ENCODE data around the gene HPSE2. TPM values are rescaled to one million over a fixed set of nuclear protein-coding genes. Genes with fewer than 3 reads are reported as not detected.
"Not testable (repeated sequence)": the region's sequence is repeated elsewhere in the genome, so short reads cannot be mapped to it uniquely, and the experiment has no call there.

The HPSE2 gene
- total RNA-seq, 1 donor from 2014 or later, result not detected

DNA sequence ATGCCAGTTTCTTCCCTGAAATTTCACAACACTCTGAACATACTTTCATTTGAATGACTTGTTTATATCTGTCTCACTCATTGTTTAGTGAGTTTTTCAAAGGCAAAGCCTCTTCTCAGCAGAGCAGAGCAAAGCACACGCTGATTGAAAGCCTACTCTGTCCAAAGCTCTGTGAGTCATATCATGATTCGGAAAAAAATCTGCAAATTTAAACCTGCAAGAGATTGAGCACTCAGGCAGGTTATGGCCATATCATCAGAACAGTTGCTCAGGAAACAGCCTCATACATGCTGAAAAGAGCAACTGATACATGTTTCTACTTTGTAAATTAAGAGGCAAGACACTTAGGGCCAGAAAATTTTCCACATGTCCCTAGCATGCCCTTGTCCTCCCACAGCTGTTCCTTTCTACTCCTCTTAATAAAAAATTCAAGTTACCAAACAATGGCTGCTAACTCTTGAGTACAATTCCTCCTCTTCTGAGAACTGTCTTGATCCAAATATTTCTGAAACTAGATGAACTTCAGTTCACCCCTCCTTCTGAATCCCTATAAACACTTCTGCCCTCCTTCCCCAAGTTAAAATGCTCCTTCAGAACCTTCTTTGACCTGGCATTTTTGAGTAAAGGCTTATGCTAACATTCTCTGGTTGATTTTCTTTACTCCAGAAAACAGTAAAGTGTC is 648.4 kb downstream of the HPSE2 start:
- DNase-seq (ENCODE audit: low spot score in 2 of 2) (peak in 1 of 2 donors; percentile 2), FAIRE-seq (no peak)

DNA sequence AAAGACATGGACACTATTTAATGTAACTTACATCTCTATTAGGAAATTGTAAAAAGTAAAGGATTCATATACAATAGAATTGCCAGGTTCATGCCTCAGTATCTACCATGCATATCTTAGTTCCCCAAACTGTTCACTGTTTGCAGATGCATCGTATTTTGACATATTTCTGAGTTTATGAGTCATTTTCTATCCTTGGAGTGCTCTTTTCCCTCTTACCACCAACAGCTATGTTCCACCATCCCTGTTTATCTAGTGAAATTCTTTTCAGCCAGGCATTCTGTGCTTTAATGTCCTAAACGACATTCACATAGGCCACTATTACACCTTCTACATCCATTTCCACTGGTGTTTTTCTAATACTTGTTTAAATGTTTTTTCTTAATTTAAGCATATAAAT is 649.6 kb downstream of the HPSE2 start:
- FAIRE-seq, result no peak

DNA sequence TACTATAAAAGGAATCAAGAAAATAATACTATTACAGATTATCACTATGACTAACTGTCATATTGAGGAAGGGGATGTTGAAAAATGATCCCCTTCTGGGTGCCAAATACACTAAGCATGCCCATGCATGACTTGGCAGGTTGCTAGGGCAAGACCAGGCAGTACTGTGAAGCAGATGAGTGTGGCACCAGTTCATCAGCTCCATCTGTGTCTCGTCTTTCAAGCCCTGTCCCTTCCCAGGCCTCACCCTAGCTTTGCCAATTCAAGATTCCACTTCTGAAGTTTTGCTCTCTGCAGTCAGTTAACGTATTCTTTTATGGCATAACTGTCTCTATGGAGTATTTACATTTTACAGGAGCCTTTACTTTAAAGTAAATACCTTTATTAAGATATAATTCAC is 653.3 kb downstream of the HPSE2 start:
- DNase-seq (ENCODE audit: low spot score in 2 of 2) (no peak), FAIRE-seq (no peak)

More for the DNA sequence above, 649.6 kb downstream of the HPSE2 start:
- DNase-seq (ENCODE audit: low spot score in 2 of 2), result no peak

DNA sequence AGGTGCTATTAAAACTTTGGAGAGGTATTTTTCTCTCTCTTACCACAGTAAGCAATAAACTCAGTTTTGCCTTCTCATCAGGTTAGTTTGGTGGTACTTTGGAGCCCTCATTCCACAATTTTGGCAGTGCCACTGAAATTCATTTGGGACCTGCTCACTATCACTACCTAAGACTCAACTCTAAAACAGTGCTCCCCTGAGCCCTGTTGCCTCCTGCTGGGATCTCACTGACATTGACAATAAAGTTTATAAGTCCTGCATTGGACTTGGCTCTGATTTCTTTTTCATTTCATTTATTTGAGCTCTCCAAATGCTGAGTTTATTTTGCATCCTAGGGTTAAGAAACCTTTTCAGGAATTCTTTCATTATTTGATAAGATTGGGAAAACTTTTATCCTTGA is 658.1 kb downstream of the HPSE2 start:
- no peak for FAIRE-seq
- DNase-seq (ENCODE audit: low spot score in 2 of 2), result no peak

DNA sequence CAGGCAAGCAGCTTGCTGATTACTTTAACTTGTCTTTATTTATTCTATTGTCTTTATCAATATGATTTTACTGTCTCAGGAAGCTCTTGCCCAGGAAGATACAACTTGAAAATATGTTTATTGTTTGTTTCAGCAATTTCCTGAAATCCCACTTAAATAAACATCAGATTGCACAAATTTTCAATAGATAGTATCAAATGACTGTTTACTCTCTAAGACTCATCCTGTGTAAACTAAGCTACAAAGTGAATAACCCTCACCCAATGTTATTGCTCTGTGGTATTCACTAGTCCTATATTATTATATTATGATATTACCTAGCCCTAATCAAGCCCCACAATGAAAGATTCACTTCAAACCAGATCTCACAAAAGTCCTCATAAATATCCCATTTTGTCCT is 658.5 kb downstream of the HPSE2 start:
- FAIRE-seq, result no peak
- no peak for DNase-seq (ENCODE audit: low spot score in 2 of 2)

DNA sequence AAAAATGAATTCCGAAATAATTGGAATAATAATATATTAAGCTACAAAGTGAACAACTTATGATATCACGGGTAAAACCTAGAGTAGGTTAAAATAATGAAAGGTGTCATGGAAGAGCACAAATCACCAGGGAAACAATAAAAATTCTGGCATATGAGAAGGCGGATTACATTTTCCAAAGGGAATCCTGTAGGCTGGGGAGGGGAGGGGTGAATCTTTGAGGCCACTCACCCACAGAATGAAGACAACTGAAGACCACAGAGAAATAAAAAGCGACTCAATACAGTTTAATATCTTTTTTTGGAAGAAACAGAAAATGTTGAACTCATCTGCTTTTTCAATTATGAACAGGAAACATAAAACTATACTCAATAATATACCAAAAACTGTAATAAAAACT is 659.6 kb downstream of the HPSE2 start:
- DNase-seq (ENCODE audit: low spot score in 2 of 2) (no peak), FAIRE-seq (no peak)

DNA sequence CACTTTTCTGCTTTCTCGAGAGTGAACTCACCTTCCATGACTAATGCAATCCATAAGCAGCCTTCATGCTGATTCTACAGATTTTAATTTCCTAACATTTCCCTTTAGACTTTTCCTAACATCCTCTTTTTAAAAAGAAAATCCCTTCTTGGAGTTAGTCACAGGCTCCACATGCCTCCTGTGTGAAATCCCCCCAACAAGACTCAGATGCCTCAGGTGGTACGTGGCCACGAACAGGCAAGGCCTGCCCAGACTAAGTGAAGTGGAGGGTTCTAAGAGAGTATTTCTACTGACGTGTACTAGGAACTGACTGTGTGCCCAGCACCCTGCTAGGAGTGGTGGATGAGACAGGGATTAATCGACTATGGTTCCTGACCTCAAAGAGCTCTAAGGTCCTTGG is 663.1 kb downstream of the HPSE2 start:
- DNase-seq (ENCODE audit: low spot score in 2 of 2) (no peak), FAIRE-seq (no peak)

DNA sequence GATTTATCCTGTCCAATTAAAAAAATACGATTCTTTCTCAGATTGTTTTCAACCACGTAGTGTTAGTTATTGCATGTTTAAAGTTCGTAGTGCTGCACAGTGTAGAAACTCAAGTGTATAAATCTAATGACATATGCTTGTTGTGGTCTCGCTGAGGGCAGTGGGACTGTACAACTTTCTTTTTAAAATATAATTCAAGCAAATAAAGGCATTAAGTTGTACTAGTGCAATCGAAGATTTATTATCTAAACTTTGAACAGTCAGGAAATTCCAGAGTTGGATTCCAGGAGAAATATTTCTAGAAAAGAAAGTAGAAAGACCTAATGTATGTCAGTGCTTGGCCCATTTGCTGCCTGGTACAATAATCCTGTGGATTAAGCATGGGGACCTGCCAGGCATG is 664.8 kb downstream of the HPSE2 start:
- FAIRE-seq (no peak), DNase-seq (ENCODE audit: low spot score in 2 of 2) (no peak)

DNA sequence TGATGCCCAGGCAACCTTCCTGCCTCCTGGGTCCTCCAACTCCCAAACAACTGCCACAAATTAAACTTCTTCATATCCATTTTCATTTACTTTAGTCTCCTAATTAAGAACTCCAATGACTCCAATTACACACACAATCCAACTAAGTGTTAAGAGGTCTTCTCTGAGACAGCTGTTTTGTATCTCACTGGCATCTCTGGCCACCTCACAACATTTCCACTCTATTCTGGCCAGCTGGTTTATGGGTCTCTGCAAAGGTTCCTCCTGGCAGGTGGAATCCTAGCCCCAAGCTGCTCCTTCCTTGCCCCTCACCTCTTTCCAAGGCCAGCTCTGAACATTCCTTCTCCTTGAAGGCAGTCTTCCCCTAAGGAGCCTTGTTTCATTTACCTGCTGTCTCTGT is 665.8 kb downstream of the HPSE2 start:
- FAIRE-seq (no peak), DNase-seq (ENCODE audit: low spot score in 2 of 2) (no peak)

DNA sequence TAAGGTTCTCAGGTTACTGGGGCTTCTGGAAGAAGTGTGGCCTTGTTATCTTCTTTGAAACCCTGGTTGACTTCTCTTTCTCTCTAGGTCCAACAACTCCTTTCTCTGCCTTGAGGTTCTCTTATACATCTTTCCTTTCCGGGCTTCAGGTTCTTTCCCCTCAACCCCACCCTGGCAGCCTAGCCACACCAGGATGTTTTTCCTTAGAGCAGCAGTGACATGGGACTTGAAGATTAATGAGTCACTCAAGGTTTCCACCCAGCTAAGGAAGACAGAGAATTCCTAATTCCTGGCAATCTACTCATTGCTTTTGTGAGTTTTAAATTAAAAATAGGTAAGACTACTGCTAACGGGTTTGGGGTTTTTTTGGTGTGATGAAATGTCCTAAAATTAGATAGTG is 667.1 kb downstream of the HPSE2 start:
- DNase-seq (ENCODE audit: low spot score in 2 of 2), result no peak
- no peak for FAIRE-seq

DNA sequence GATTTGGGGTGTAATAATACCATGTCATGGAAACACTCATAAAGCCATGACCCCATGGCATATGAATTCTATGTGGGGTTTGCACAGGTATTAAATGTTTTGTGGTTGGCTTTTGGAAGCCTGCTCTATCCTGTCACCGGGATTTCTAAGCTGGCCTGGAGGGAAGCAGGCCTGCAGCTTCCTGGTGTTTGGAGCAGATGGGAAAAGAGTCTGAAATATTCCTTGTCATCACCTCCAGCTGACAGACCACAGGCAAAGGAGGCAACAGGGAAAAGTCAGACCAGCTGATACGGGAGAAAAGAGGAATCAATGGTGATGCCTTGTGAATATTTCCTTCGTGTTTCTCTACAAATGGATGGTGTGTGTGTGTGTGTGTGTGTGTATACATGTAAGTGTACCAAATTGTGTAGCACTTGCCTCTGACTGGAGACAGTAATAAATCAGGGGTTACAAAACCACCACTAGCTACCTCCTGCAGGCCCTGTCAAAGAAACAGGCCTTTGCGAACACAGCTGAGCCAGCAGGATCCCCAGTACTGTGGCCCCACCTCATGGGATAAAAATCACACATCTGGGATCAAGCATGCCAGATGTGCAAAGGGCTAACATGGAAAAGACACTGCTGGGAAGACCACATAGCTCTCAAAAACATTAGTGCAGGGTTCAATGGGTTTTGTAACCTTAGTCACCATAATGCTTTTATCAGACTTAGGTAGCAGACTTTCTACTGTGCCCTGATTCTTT is 668.1 kb downstream of the HPSE2 start:
- DNase-seq (ENCODE audit: low spot score in 2 of 2) (no peak), FAIRE-seq (no peak)

DNA sequence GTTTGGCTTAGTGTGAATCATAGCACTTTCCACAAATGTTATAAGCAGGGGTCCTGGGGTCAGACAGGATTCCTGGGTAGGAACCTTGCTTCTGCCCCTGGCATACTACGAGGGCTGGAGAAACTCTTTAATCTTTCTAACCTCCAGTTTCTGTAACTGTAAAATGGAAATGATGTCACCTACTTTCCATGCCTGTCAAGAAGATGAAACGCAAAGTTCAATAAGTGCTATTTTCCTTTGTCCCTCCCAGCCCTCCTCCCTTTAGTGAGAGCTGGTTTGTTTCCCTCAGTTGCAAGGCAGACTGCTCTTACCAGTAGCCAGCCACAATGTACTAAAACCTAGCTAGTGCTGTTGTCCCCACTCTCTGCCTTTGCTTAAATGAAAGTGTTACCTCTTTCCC is 671.8 kb downstream of the HPSE2 start:
- DNase-seq (ENCODE audit: low spot score in 2 of 2) (no peak), FAIRE-seq (no peak)

DNA sequence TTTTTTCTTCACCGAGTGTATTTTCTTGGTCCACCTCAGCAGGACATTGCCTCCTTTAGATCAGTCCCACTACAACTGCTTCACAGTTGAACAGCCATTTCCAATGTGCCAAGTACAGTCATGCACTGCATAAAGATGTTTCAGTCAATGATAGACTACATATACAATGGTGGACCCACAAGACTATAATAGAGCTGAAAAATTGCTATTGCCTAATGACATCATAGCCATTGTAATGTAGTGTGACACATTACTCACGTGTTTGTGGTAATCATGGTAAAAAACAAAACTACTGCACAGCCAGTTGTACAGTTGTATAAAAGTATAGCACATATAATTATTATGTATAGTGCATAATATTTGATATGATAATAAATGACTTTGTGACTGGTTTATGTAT is 675.1 kb downstream of the HPSE2 start:
- FAIRE-seq, result no peak
- DNase-seq (ENCODE audit: low spot score in 2 of 2), result no peak

DNA sequence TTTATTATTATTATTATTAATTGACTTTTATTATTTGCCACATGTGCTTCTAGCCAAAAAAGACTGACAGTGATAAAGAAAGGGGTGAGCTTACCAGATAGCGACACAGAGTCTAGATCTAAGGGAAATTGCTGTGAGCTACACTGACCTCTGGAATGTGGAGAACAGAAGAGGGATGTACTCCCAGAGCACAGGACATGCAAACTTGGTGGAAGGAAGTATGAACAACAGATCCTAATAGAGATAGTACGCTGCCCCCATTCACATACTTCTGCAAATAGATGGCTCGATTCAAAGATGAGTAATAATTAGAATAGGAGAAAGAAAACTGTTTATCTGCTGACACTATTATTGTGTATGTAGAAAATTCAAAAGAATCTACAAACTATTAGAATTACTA is 679.6 kb downstream of the HPSE2 start:
- DNase-seq (ENCODE audit: low spot score in 2 of 2) (no peak), FAIRE-seq (no peak)

DNA sequence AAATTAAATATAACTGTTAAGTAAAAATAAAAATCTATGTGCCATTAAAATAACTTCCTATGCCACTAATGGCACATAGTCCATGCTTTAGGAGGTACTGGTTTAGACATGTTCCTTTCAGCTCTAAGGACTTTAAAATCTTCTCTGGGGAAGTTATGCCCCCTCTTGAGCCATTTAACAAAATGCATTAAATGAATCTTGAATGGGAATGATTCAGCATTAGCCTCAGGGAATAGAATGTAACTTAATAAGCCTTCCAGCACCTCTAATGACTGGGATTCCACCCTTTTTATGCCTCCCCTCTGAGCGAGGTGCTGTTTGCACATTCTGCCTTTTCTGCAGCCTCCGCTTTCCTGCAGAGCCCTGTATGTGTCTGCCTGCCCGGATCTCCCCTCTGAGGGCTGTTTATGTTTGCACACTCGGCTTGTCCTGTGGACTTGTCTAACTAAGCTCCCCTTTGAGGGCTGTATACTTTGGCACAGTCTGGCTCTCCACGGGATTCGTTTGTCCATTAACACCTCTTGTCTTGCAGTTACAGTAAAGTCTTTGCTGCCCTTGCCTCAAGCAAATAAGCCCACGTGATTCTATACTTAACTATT is 680.5 kb downstream of the HPSE2 start:
- FAIRE-seq (no peak), DNase-seq (ENCODE audit: low spot score in 2 of 2) (no peak)

DNA sequence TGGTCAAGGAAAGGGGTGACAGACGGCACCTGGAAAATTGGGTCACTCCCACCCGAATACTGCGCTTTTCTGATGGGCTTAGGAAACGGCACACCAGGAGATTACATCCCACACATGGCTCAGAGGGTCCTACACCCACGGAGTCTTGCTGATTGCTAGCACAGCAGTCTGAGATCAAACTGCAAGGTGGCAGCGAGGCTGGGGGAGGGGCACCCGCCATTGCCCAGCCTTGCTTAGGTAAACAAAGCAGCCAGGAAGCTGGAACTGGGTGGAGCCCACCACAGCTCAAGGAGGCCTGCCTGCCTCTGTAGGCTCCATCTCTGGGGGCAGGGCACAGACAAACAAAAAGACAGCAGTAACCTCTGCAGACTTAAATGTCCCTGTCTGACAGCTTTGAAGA is 694.1 kb downstream of the HPSE2 start:
- not testable (repeated sequence) for DNase-seq (ENCODE audit: low spot score in 2 of 2); FAIRE-seq

DNA sequence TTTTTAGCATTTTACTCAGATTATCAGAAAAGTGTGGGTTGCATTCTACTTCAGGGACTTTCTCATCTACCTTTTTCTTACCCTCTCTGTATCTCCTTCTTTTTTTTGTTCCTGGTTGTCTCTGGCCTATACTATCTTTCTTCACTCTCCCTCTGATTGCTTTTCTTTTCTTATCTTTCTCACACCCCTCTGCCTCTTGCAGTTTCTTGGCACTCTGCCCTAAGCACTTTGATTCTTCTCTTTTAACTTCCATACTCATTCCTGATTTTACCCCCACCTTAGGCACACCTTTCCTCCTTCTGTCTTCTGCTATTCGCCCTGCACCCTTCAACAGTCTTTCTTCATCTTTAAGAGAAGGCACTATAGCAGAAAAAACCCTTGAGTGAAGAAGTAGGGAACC is 696.1 kb downstream of the HPSE2 start:
- DNase-seq (ENCODE audit: low spot score in 2 of 2) (no peak), FAIRE-seq (no peak)

DNA sequence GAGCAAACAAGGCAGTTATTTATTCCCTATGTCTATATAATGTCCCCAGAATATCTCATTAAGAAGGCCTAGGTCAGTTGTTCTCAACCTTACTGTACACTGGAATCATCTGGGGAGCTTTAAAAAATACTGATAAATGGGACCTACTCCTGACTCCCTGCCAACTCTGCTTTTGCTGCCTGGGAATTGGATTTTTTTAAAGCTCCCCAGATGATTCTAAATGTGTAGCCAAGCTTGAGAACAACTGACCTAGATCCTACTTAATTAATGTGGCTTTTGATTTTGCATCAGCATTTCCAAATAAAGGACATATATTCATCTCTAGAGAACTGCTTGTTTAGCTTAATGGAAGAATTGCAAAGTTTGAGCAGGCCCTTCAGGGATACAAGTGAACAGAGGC is 697.2 kb downstream of the HPSE2 start:
- FAIRE-seq (no peak), DNase-seq (ENCODE audit: low spot score in 2 of 2) (no peak)

DNA sequence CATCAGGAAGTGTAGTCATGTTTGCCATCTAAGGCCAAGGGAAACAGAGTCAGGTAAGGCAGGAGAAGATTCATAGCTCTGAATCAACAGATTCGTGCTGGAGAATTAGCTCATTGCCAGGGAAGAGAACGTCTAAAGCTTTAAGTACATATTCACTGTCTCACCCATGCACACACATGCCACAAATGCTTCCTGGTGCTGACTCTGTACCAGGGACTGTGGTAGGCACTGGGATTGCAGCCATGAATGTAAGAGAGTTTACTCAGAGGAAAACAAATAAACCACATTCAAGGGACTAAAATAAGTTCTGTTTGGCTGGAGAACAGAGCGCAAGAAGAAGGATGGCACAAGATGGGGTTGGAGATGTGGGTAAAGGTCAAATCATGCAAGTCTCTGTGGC is 699.1 kb downstream of the HPSE2 start:
- FAIRE-seq (no peak), DNase-seq (ENCODE audit: low spot score in 2 of 2) (no peak)

DNA sequence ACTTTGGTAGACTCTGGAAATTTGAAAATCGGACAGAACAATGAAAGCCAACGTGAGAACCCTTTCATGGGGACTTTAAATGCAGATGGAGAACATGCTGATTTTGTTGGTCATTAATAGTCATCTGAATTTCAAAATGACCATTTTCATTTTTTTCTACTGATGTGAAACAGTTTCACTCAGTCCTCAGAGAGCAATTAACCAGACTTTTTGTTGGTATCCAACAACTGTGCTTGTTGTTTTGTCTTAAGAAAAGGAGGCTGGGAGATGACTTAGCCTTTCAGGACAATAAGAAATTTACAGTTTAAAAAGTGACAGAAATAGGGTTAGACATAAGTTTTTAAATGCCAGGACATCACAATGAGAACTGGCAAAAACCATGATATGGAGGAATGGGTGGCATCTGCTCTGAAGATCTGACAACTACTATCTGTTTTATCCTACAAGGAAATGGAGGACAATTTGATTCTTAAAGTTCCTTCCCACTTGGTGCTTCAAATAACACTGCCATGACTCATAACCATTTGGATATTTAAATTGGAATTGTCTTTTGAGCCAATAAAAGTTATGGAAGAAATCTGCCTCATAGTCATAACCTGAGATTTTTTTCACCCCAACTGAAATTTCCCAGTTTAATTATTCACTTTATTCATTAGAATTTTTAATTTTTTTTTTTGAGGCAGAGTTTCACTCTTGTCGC is 701.8 kb downstream of the HPSE2 start:
- FAIRE-seq (no peak), DNase-seq (ENCODE audit: low spot score in 2 of 2) (no peak)

DNA sequence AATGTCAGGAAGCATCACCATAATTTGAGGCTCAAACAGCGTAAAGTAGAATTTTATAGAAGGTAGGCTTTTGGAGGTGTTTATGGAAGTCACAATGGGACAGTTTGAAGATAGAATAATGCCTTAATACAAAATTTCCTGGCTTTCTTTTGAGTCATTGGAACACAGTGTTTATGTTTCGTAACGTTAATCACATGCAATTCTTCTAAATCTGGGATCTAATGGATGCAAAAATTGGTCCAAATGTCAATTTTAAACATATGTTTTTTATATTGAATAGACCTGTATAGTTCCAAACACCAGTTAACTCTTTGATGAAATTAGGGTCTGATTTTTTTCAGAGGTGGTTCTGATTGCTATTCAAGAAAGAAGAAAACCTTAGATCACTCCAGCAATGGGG is 702.4 kb downstream of the HPSE2 start:
- DNase-seq (ENCODE audit: low spot score in 2 of 2), result no peak
- no peak for FAIRE-seq
